Stimulated activated CD4-positive, alpha-beta T cell treated with anti-CD3 and anti-CD28 coated beads, Interleukin-12 subunit alpha, Interleukin-12 subunit beta, amount 100 ng/mL, for 4 hours (primary cell): ENCODE measurements around the gene CCND2.

Source experiments
- DNase-seq: peaks from one replicate; pipeline ENCODE4 v3.0.0-alpha.2; 2020

The CCND2 gene

GRCh38 chr12:4257442-4257841, 16.1 kb upstream of the CCND2 start:
- DNase-seq: no peak

DNA sequence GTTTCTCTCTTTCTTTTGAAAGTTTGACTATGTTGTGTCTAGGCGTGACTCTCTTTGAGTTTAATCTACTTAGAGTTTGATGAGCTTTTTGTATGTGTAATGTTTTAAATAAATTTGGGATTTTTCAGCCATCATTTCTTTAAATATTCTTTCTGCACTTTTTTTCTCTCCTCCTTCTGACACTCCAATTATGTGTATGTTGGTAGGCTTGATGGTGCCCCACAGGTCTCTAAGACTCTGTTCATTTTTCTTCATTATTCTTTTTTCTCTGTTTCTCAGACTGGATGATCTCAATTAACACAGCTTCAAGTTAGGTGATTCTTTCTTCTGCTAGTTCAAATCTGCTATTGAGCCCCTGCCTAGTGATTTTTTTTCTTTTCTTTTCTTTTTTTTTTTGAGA, 14.5 kb upstream of the CCND2 start:
- no peak for DNase-seq

DNA sequence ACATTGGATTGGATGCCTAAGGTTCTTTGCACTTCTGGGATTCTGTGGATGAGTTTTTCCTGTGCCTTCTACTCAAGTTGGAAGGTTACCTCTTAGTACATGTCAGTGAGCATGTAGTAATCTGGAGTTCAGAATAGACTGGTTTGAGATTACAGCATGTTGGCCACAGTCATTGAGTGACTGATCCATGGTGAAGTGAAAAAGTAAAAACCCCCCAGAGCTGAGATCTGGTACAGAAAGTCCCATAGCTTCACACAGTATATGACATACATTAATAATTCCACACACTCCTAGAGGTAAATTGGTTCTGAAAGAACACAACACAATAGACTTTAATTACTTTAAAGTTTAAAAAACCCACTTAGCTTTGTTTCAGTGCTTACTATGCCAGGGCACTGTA, 11.9 kb upstream of the CCND2 start:
- DNase-seq: no peak

DNA sequence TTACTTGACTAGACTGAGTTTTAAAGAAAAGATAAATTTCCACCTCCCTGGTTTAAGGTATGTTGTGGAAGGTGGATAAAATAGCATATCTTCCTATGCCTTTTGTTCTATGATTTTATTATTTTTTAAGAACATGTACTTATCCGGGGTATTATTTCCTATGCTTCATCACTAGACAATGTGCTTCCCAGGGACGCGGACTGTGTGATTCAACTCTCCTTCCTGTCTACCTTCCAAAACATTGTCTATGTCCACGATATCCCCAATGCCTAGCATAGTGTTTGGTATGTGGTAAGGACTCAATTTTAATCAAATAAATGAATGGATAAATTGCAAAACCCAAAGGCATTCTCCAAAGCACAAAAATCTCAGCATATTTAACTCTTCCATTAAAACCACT, 8.3 kb upstream of the CCND2 start:
- DNase-seq: no peak

DNA sequence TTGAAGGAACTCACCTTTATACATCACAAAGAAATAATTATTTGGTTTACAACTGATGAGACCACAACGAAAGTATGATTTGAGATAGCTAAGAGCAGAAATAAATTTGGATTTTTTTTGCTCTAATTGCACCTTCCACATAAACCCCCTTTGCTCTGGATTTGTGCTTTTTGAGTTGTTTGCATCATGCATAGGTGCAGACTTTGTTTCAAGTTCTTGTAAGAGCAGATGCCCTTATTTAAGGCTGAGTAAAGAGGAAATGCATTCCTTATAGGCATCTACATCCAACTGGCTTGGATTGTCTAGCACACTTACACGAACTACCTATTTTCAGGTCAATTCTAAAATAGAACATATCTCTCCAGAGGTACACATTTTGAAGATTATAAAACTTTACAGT, 6.6 kb upstream of the CCND2 start:
- no peak for DNase-seq

DNA sequence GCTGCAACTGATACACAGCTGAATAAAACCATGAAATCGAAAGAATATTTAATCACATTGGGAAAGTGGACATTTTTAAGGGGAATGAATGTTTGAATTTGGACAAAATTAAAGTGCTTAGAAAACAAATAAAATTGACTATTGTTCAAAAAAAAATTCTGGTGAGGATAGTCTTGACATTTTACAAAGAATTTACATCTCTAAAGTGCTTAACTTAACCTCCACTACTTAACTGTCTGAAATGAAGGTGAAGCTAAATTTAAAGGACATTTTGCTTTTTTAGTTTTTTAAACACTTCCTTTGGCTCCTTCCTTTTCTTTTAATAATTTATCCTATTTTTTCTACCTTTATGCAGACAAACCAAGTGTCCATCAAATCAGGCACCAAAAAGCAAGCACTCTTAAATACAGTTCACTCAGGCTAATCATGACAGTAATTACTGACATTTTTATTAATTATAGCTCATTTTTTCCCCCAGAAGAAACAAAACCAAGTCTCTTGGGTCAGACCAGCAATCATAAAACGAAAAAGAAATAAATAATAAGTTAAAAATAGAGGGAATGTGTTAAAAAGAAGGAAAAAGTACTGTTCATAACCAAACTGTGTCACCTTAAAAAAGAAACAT, 5.7 kb upstream of the CCND2 start:
- no peak for DNase-seq

DNA sequence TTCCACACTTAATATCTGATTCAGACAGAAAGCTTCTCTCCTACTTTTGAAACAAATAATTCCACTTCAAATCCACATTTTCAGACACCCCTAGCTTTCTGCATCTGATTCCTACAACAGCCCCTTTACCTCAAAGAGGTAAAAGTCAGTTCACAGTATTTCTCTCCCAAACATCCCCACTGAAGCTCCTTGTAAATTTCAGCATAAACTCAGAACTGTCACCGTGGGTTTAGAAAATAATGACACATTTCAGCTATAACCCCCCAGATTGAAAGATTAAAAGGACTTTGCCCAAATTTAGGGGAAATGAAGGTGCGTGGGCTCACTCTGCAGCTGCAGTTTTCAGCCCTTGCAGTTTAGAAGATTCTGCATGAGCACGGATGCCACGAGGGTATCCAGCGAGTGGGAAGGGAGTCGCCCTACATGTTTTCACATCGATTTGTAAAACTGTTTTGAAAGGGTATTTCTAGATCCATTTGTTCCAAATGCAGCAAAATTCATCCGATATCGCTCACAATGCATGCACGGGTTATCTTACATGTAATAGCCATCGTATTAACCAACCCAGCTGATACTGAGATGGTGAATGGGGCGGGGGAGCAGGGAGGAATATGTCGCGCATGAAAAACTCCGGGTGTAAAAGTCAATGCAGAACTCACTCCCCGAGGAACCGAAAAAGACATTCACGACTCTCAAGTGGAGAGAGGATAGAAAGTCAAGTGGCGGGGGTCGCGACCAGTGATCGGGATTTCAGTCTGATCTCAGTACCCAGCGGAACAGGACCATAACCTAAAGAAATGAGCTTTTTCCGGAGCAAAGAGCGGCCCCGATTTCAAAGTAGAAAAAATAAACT, 5.0 kb upstream of the CCND2 start:
- DNase-seq: no peak

GRCh38 chr12:4269279-4269991, 4.1 kb upstream of the CCND2 start:
- peak; percentile 94 for DNase-seq

GRCh38 chr12:4270016-4270830, 3.3 kb upstream of the CCND2 start:
- peak; percentile 60 for DNase-seq

- DNase-seq: peak; percentile 56
Observed at GRCh38 chr12:4270831-4271716, 2.5 kb upstream of the CCND2 start.

GRCh38 chr12:4271717-4272423, 1.7 kb upstream of the CCND2 start:
- DNase-seq: peak; percentile 85

DNA sequence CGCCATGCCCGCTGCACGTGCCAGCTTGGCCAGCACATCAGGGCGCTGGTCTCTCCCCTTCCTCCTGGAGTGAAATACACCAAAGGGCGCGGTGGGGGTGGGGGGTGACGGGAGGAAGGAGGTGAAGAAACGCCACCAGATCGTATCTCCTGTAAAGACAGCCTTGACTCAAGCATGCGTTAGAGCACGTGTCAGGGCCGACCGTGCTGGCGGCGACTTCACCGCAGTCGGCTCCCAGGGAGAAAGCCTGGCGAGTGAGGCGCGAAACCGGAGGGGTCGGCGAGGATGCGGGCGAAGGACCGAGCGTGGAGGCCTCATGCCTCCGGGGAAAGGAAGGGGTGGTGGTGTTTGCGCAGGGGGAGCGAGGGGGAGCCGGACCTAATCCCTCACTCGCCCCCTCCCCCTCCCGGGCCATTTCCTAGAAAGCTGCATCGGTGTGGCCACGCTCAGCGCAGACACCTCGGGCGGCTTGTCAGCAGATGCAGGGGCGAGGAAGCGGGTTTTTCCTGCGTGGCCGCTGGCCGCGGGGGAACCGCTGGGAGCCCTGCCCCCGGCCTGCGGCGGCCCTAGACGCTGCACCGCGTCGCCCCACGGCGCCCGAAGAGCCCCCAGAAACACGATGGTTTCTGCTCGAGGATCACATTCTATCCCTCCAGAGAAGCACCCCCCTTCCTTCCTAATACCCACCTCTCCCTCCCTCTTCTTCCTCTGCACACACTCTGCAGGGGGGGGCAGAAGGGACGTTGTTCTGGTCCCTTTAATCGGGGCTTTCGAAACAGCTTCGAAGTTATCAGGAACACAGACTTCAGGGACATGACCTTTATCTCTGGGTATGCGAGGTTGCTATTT, 914 bp upstream of the CCND2 start:
- peak; percentile 79 for DNase-seq

DNA sequence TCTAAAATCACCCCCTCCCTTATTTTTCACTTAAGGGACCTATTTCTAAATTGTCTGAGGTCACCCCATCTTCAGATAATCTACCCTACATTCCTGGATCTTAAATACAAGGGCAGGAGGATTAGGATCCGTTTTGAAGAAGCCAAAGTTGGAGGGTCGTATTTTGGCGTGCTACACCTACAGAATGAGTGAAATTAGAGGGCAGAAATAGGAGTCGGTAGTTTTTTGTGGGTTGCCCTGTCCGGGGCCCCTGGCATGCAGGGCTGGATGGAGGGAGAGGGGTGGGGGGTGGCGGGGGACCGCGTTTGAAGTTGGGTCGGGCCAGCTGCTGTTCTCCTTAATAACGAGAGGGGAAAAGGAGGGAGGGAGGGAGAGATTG, 300 bp upstream of the CCND2 start:
- DNase-seq: no peak

GRCh38 chr12:4274396-4275015, 944 bp downstream of the CCND2 start:
- DNase-seq: no peak

- no peak for DNase-seq
Observed at GRCh38 chr12:4275016-4275869, 1.7 kb downstream of the CCND2 start.

DNA sequence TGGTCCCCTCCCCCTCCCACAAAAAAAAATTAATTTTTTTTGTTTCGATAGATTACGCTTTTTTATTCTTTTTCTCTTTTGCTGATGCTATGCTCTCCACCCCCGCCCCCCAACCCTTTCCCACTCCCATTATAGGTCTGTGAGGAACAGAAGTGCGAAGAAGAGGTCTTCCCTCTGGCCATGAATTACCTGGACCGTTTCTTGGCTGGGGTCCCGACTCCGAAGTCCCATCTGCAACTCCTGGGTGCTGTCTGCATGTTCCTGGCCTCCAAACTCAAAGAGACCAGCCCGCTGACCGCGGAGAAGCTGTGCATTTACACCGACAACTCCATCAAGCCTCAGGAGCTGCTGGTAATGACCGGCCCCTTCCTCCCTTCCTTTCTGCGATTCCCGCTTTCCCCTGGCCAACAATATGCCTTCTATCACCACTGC, 2.3 kb downstream of the CCND2 start:
- DNase-seq: no peak

GRCh38 chr12:4276524-4277204, 3.1 kb downstream of the CCND2 start:
- peak; percentile 76 for DNase-seq

DNA sequence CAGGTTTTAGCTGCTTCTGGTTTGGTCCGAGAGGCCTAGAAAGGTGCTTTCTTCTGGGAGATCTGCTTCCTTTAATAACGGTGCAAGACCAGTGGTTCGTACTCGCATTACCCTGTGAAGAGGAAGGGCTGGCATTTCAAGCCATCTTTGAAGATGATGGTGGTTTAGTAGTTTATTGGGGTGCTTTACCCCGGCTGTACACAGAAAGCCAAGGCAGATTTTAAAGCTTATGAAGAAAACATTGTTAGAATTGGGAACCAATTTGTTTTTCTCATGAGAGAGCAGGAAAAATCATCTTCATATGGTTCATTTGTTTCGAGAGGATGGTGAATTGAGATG, 3.6 kb downstream of the CCND2 start:
- DNase-seq: no peak
